ENCODE measurements around the gene TNFRSF14. TPM values are rescaled to one million over a fixed set of nuclear protein-coding genes. Genes with fewer than 3 reads are reported as not detected.
"Not testable (repeated sequence)": the region's sequence is repeated elsewhere in the genome, so short reads cannot be mapped to it uniquely, and the experiment has no call there.

TNFRSF14 gene
- total RNA-seq, 2 experiments from 2014 or later = 131 to 134 TPM

GRCh38 chr1:2545754-2546514 is 10.2 kb upstream of the TNFRSF14 start:
- peaks cover 5% of the 10 kb centered on the region for H3K27me3 Mint-ChIP-seq
- H3K27ac Mint-ChIP-seq = peak overlapping the region; percentile 96
- H3K36me3 Mint-ChIP-seq = no peaks in the 10 kb centered on the region
- H3K4me3 Mint-ChIP-seq = peak overlapping the region; percentile 91
- ATAC-seq (ENCODE audit: low read depth) (peak; percentile 37), DNase-seq (peak; percentile 91)
- peaks cover 9% of the 10 kb centered on the region for H3K4me1 Mint-ChIP-seq
- H3K9me3 Mint-ChIP-seq = no peaks in the 10 kb centered on the region
- POLR2A ChIA-PET = interaction anchor here (0.6 to 6.9 kb wide), 16 partner anchors 11 to 355 kb away, joined by 3 to 128 read pairs (median 6); partner anchors contain the start of genes FAAP20, HES5, MORN1 and PANK4

DNA sequence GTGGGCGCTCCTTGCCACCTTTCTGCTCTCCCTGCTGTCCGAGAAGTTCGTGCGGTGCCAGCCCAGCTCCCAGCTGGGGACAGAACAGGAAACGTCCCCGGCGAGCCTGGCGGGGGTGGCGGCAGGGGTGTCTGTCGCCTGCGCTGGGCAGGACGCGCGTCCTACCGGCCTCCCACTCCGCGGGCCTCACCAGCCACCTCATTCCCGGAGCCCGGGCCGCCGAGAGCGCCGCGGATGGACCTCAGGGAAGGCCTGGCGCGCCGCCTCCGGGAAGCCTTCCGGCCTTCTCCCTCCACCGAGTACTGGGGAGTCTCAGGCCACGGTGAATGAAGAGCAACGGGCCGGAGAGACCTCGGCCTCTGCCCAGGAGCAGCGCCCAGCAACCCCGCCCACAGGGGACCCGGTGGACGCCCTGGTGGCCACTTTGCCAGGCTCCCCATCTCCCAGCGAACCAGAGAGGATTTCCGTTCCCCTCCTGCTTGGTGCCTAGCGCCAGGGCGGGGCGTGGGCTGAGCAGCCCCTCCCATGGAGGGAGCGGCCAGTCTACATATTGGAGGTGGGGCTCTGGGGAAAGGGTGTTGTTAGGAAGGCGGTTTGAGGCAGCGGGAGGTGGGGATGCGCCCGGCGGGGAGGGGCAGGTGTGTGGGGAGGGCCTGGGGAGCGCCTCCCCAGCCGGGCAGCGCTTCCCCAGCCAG is 9.5 kb upstream of the TNFRSF14 start:
- peak overlapping the region; percentile 91 for H3K4me3 Mint-ChIP-seq
- peak overlapping the region; percentile 96 for H3K27ac Mint-ChIP-seq
- DNase-seq = peak; percentile 88
- ATAC-seq (ENCODE audit: low read depth) = peak; percentile 54
- POLR2A ChIA-PET = interaction anchor here (0.8 to 6.9 kb wide), 26 partner anchors 10 to 358 kb away, joined by 3 to 128 read pairs (median 4); partner anchors contain the start of genes FAAP20, HES5, MORN1 and PANK4
- peaks cover 10% of the 10 kb centered on the region for H3K4me1 Mint-ChIP-seq
- H3K36me3 Mint-ChIP-seq = no peaks in the 10 kb centered on the region
- H3K9me3 Mint-ChIP-seq = no peaks in the 10 kb centered on the region
- no peaks in the 10 kb centered on the region for H3K27me3 Mint-ChIP-seq

GRCh38 chr1:2547210-2548067 is 8.7 kb upstream of the TNFRSF14 start:
- POLR2A ChIA-PET = interaction anchor here (0.7 to 6.9 kb wide), 30 partner anchors 10 to 358 kb away, joined by 3 to 128 read pairs (median 4); partner anchors contain the start of genes FAAP20, HES5, MORN1 and PANK4
- Mint-ChIP-seq H3K27me3 (no peaks in the 10 kb centered on the region), H3K27ac (peak overlapping the region; percentile 96), H3K4me3 (peak overlapping the region; percentile 91), H3K9me3 (no peaks in the 10 kb centered on the region), H3K4me1 (peaks cover 10% of the 10 kb centered on the region), H3K36me3 (no peaks in the 10 kb centered on the region)
- ATAC-seq (ENCODE audit: low read depth) (peak; percentile 34), DNase-seq (peak; percentile 77)

DNA sequence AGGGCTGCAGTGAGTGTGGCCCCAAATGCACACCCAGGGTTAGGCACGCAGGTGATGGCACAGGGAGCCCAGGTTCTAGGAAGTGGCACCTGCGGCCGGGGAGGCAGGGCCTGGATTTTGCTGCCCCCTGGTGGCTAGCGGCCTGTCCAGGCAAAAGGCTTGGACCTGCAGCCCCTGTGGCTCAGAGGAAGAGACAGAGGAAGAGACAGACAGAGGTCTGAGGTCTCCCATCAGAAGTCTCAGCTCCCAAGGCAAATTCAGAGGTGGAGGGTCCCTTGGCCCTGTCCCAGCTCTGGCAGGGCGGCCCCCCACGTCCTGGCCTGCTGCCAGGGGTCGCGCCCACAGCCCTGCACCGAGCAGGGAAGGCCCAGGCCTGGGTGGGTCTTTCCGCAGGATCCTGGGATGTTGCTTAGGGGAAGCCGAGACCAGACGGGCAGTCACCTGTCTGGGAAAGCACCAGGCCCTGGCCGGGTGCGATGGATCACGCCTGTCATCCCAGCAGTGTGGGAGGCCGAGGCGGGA is 8.0 kb upstream of the TNFRSF14 start:
- peaks cover 10% of the 10 kb centered on the region for H3K4me1 Mint-ChIP-seq
- no peaks in the 10 kb centered on the region for H3K27me3 Mint-ChIP-seq
- H3K36me3 Mint-ChIP-seq = no peaks in the 10 kb centered on the region
- peak; percentile 88 for DNase-seq
- H3K4me3 Mint-ChIP-seq = peak overlapping the region; percentile 91
- peak; percentile 24 for ATAC-seq (ENCODE audit: low read depth)
- H3K27ac Mint-ChIP-seq = peak overlapping the region; percentile 96
- H3K9me3 Mint-ChIP-seq = no peaks in the 10 kb centered on the region
- POLR2A ChIA-PET = interaction anchor here (0.7 to 6.9 kb wide), 24 partner anchors 9 to 690 kb away, joined by 3 to 128 read pairs (median 4); partner anchors contain the start of genes FAAP20, HES5, PANK4 and PEX10

DNA sequence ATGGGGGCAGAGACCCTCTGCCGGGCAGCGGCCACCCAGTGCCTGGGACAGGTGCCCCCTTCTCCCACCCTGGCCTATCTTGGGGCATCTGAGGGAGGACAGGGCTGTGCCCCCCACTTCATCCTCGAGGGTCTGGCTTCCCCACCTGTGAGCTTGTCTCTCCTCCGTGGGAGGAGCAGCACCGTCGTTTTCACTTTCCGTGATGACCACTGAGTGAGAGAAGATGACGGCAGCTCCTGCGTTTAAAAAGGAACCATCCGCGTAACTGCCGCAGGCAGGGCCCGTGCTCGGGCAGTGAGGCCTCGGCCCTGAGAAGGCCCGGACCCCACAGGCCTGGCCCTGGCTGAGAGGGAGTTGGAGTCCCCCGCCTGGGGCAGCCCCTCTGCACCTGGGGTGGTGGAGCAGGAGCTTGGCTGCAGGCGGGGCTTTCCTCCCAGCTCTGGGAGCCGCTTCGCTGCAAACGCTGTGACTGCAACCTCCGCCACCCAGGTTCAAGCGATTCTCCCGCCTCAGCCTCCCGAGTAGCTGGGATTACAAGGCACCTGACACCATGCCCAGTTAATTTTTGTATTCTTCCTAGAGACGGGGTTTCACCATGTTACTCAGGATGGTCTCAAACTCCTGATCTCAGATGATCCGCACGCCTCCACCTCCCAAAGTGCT is 6.7 kb upstream of the TNFRSF14 start:
- Mint-ChIP-seq H3K4me3 (peak overlapping the region; percentile 91), H3K27ac (peak overlapping the region; percentile 96)
- not testable (repeated sequence) for H3K27me3 Mint-ChIP-seq

DNA sequence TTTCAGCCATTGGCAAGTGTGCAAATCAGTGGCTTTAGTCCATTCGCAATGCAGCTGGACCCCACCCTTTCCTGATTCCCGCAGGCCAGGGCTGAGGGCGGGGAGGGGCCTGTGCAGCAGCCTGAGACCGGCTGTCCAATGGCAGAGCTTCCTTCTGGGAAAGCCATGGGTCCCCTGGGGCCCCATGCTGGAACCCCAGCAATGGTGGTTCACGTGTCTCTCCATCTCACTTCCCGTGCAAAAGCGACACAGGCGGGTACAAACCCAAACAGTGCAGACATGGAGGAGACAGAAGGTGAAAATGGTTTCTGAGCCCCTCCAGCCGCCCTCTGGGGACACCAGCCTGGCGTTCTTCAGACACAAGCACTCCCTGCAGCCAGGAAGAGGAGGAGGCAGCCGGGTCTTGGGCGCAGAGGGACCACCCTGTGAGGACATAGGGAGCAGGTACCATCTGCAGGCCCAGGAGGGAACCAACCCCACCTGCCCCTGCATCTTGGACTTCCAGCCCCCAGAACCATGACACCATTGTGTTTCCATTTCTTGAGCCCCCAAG is 5.8 kb upstream of the TNFRSF14 start:
- H3K4me1 Mint-ChIP-seq = peaks cover 20% of the 10 kb centered on the region
- not testable (repeated sequence) for ATAC-seq (ENCODE audit: low read depth); H3K9me3 Mint-ChIP-seq; H3K27me3 Mint-ChIP-seq; H3K36me3 Mint-ChIP-seq; DNase-seq; H3K4me3 Mint-ChIP-seq
- H3K27ac Mint-ChIP-seq = peak overlapping the region; percentile 84
- POLR2A ChIA-PET = interaction anchor here (5.1 to 5.2 kb wide), 2 partner anchors 35 to 134 kb away, joined by 97 to 98 read pairs; partner anchors contain the start of gene PRXL2B

More for the DNA sequence above, 6.7 kb upstream of the TNFRSF14 start:
- H3K9me3 Mint-ChIP-seq; DNase-seq; H3K36me3 Mint-ChIP-seq; ATAC-seq (ENCODE audit: low read depth): not testable (repeated sequence)
- POLR2A ChIA-PET = interaction anchor here (1.0 to 6.9 kb wide), 7 partner anchors 7 to 136 kb away, joined by 4 to 128 read pairs (median 71); partner anchors contain the start of genes PANK4, PEX10, PRXL2B and TNFRSF14
- H3K4me1 Mint-ChIP-seq = peaks cover 16% of the 10 kb centered on the region

DNA sequence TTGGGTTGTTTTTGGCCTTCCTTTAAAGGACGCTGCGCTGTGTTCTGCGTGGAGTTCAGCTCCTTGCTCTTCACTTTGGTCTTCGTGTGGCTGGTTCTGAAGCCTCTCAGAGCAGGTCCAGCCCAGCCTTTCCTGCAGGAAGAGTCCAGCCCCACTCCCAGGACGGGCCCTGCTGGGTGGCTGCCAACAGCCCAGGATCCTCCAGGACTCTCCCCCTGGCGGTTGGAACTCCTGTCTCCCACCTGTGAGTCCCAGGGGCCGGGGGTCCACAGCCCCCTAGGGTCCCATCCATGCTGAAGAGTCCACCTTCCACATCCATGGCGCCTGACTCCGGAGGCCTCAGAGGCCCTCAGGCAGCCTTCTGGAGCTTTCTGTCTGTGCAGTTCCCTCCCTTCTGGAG is 4.6 kb upstream of the TNFRSF14 start:
- H3K4me1 Mint-ChIP-seq = peaks cover 23% of the 10 kb centered on the region
- H3K27ac Mint-ChIP-seq; ATAC-seq (ENCODE audit: low read depth); H3K36me3 Mint-ChIP-seq; H3K9me3 Mint-ChIP-seq; DNase-seq; H3K27me3 Mint-ChIP-seq; H3K4me3 Mint-ChIP-seq: not testable (repeated sequence)
- POLR2A ChIA-PET = interaction anchor here (0.8 kb wide), 1 partner anchor 34 kb away, joined by 3 read pairs; no protein-coding TSS in a partner anchor

GRCh38 chr1:2552189-2552588 is 4.0 kb upstream of the TNFRSF14 start:
- Mint-ChIP-seq H3K4me3 (no peak overlapping the region), H3K27ac (no peak overlapping the region), H3K4me1 (peaks cover 23% of the 10 kb centered on the region), H3K36me3 (peaks cover 7% of the 10 kb centered on the region), H3K27me3 (no peaks in the 10 kb centered on the region), H3K9me3 (no peaks in the 10 kb centered on the region)
- DNase-seq (no peak), ATAC-seq (ENCODE audit: low read depth) (no peak)
- POLR2A ChIA-PET = interaction anchor here (0.8 kb wide), 1 partner anchor 33 kb away, joined by 3 read pairs; no protein-coding TSS in a partner anchor

- ATAC-seq (ENCODE audit: low read depth); H3K4me3 Mint-ChIP-seq; POLR2A ChIA-PET; H3K27me3 Mint-ChIP-seq; DNase-seq; H3K27ac Mint-ChIP-seq; H3K36me3 Mint-ChIP-seq; H3K9me3 Mint-ChIP-seq: not testable (repeated sequence)
- peaks cover 24% of the 10 kb centered on the region for H3K4me1 Mint-ChIP-seq
These were observed 3.1 kb upstream of the TNFRSF14 start for GRCh38 chr1:2553076-2553475.

DNA sequence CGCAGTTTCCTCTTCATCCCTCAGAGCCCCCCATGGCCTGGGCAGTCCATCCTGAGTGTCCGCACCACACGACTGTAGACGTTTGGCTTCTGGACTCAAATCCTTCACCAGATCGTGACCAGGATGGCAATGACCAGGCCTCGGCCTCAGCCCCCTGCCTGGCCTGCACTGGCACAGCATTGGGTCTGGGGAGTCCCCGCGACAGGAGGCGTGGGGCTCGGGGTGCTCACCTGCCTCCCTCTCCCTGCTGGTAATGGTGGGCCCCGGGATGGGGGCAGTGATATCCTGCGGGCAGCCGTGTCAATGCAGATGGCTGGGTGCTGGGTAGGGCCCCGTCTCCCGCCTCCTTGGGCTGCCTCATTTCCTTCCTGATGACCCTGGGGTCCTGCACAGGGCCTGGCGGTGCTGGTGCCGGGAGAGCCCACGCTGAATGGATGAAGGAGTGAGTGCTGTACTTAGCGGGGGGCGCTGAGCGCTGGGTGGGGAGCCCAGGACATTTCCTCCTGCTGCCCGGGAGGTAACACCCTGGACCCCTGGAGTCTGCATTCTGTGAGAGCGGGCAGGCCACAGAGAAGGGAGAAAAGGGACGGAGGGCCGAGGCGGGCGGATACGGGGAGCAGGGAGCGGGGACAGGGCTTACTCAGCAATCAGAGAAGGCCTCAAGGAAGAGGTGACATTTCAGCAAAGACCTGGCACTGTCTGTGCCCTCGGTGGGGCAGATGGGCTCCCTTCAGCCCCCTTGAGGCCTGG is 2.1 kb upstream of the TNFRSF14 start:
- DNase-seq (no peak), ATAC-seq (ENCODE audit: low read depth) (no peak)
- Mint-ChIP-seq H3K4me1 (peaks cover 23% of the 10 kb centered on the region), H3K36me3 (peaks cover 9% of the 10 kb centered on the region), H3K27me3 (no peaks in the 10 kb centered on the region), H3K27ac (peak overlapping the region; percentile 99), H3K9me3 (no peaks in the 10 kb centered on the region), H3K4me3 (peak overlapping the region; percentile 98)
- POLR2A ChIA-PET = interaction anchor here (2.4 to 11.0 kb wide), 5 partner anchors 7 to 138 kb away, joined by 10 to 231 read pairs (median 25); partner anchors contain the start of gene PRXL2B

Measured in activated naive CD8-positive, alpha-beta T cell treated with anti-CD3 and anti-CD28 coated beads, Interleukin-2, amount 10 ng/mL, durations not matched to agents 7 days and 5 days (primary cell).